MM.1S (cell line): ENCODE data around the gene LMTK2.
"Not testable (repeated sequence)": the region's sequence is repeated elsewhere in the genome, so short reads cannot be mapped to it uniquely, and the experiment has no call there.

Experiments
- DNase-seq: peaks from one replicate; pipeline ENCODE4 v3.0.0-alpha.2; 2015
- H2AFZ ChIP-seq: fragments of 300-600 bp; sonication (generic); 2 replicates; pipeline ENCODE4 v1.6.0; 2016; ENCODE audit warnings: antibody characterized with exemption, low read length
- H3F3A ChIP-seq: fragments of 300-600 bp; sonication (generic); 2 replicates; pipeline ENCODE4 v1.6.1; 2016; ENCODE audit warnings: mild to moderate bottlenecking, antibody characterized with exemption, low read length, moderate library complexity, mixed read lengths; ENCODE audit not compliant: insufficient read depth
- H3K27ac ChIP-seq: fragments of 300-600 bp; sonication (generic); 2 replicates; pipeline ENCODE4 v1.5.1; 2016; ENCODE audit warnings: mild to moderate bottlenecking, low read length
- H3K27me3 ChIP-seq: fragments of 300-600 bp; sonication (generic); replicated peaks from 2 replicates; pipeline ENCODE4 v1.6.0; 2016; ENCODE audit warnings: low read length; ENCODE audit not compliant: insufficient read depth
- H3K36me3 ChIP-seq: fragments of 300-600 bp; sonication (generic); replicated peaks from 2 replicates; pipeline ENCODE4 v1.6.1; 2016; ENCODE audit warnings: mild to moderate bottlenecking, low read length, mixed read lengths; ENCODE audit not compliant: insufficient read depth
- H3K4me1 ChIP-seq: fragments of 300-600 bp; sonication (generic); 2 replicates; pipeline ENCODE4 v1.6.1; 2016; ENCODE audit warnings: low read length, mixed read lengths
- H3K4me2 ChIP-seq: fragments of 300-600 bp; sonication (generic); 2 replicates; pipeline ENCODE4 v1.6.0; 2016; ENCODE audit warnings: low read depth, low read length
- H3K4me3 ChIP-seq: fragments of 300-600 bp; sonication (generic); 2 replicates; pipeline ENCODE4 v1.5.1; 2016; ENCODE audit warnings: low read length, mixed read lengths
- H3K79me2 ChIP-seq: fragments of 300-600 bp; sonication (generic); 2 replicates; pipeline ENCODE4 v1.6.1; 2016; ENCODE audit warnings: mixed run types, low read length, mixed read lengths
- H3K9ac ChIP-seq: fragments of 300-600 bp; sonication (generic); 2 replicates; pipeline ENCODE4 v1.6.1; 2016; ENCODE audit warnings: low read length, mixed read lengths
- H3K9me2 ChIP-seq: fragments of 300-600 bp; sonication (generic); replicated peaks from 2 replicates; pipeline ENCODE4 v1.6.1; 2016; ENCODE audit warnings: mild to moderate bottlenecking, low read length, mixed read lengths; ENCODE audit not compliant: insufficient read depth
- H3K9me3 ChIP-seq: fragments of 300-600 bp; sonication (generic); replicated peaks from 2 replicates; pipeline ENCODE4 v1.6.1; 2016; ENCODE audit warnings: mild to moderate bottlenecking, low read length, mixed read lengths; ENCODE audit not compliant: insufficient read depth
- H4K20me1 ChIP-seq: fragments of 300-600 bp; sonication (generic); 2 replicates; pipeline ENCODE4 v1.6.1; 2016; ENCODE audit warnings: mild to moderate bottlenecking, low read length, moderate library complexity, mixed read lengths; ENCODE audit not compliant: insufficient read depth
- CTCF ChIP-seq: fragments of 300-600 bp; sonication (generic); IDR thresholded peaks from 2 replicates; pipeline ENCODE4 v1.5.1; 2016; ENCODE audit warnings: antibody characterized with exemption, low read length, mixed read lengths
- EZH2 ChIP-seq: fragments of 300-600 bp; sonication (generic); optimal IDR thresholded peaks from 2 replicates; pipeline ENCODE3; 2017; ENCODE audit warnings: low read depth, mild to moderate bottlenecking, antibody characterized with exemption, low read length, mixed read lengths
- EZH2phosphoT487 ChIP-seq: fragments of 300-600 bp; sonication (generic); IDR thresholded peaks from 2 replicates; pipeline ENCODE4 v1.6.1; 2018; ENCODE audit warnings: antibody characterized with exemption, low read length

LMTK2 gene

GRCh38 chr7:98119256-98119918 lies 12.7 kb downstream of the LMTK2 start:
- DNase-seq, result no peak
- Histone ChIP-seq H3K27me3 (no peaks in the 10 kb centered on the region), H3K9me2 (no peaks in the 10 kb centered on the region), H3K27ac (no peak overlapping the region), H3K9me3 (no peaks in the 10 kb centered on the region), H2AFZ (no peak overlapping the region), H3K4me3 (no peak overlapping the region), H4K20me1 (0 out of 2 replicates have a peak, but pooled peaks cover 8% of the 10 kb centered on the region), H3K79me2 (peaks cover 94% of the 10 kb centered on the region), H3K9ac (no peak overlapping the region), H3K36me3 (no peaks in the 10 kb centered on the region), H3F3A (no peaks in the 10 kb centered on the region), H3K4me1 (no peaks in the 10 kb centered on the region), H3K4me2 (no peak overlapping the region)
- TF ChIP-seq CTCF (no peak), EZH2phosphoT487 (no peak), EZH2 (no peak)

GRCh38 chr7:98120559-98120958 lies 13.9 kb downstream of the LMTK2 start:
- H2AFZ ChIP-seq, result no peak overlapping the region

GRCh38 chr7:98121388-98121787 lies 14.7 kb downstream of the LMTK2 start:
- H3K27ac ChIP-seq, DNase-seq, H2AFZ ChIP-seq, H3K9ac ChIP-seq, H3K9me3 ChIP-seq, H3K9me2 ChIP-seq, H3K27me3 ChIP-seq, H3F3A ChIP-seq, H4K20me1 ChIP-seq, H3K4me2 ChIP-seq, H3K4me3 ChIP-seq, H3K36me3 ChIP-seq, H3K4me1 ChIP-seq: not testable (repeated sequence)
- H3K79me2 ChIP-seq, result peaks cover 91% of the 10 kb centered on the region

More at GRCh38 chr7:98120559-98120958, 13.9 kb downstream of the LMTK2 start:
- H3K79me2 ChIP-seq, result peaks cover 91% of the 10 kb centered on the region
- H3F3A ChIP-seq, result no peaks in the 10 kb centered on the region
- H3K4me2 ChIP-seq, result no peak overlapping the region
- 0 out of 2 replicates have a peak, but pooled peaks cover 7% of the 10 kb centered on the region for H4K20me1 ChIP-seq
- no peaks in the 10 kb centered on the region for H3K9me3 ChIP-seq
- H3K9me2 ChIP-seq, result no peaks in the 10 kb centered on the region
- no peaks in the 10 kb centered on the region for H3K4me1 ChIP-seq
- TF ChIP-seq CTCF (no peak), EZH2 (no peak), EZH2phosphoT487 (no peak)
- H3K27ac ChIP-seq, result no peak overlapping the region
- H3K27me3 ChIP-seq, result no peaks in the 10 kb centered on the region
- no peak for DNase-seq
- no peak overlapping the region for H3K9ac ChIP-seq
- H3K4me3 ChIP-seq, result no peak overlapping the region
- H3K36me3 ChIP-seq, result no peaks in the 10 kb centered on the region

- no peak overlapping the region for H3K27ac ChIP-seq
- no peak overlapping the region for H3K9ac ChIP-seq
- H3K4me2 ChIP-seq, result no peak overlapping the region
- H3K36me3 ChIP-seq, result no peaks in the 10 kb centered on the region
- 0 out of 2 replicates have a peak, but pooled peaks cover under 1% of the 10 kb centered on the region for H4K20me1 ChIP-seq
- no peak for DNase-seq
- H3K4me1 ChIP-seq, result no peaks in the 10 kb centered on the region
- TF ChIP-seq CTCF (no peak), EZH2phosphoT487 (no peak), EZH2 (no peak)
- H3K79me2 ChIP-seq, result peaks cover 90% of the 10 kb centered on the region
- H3F3A ChIP-seq, result no peaks in the 10 kb centered on the region
- no peak overlapping the region for H3K4me3 ChIP-seq
- no peaks in the 10 kb centered on the region for H3K9me2 ChIP-seq
- no peaks in the 10 kb centered on the region for H3K27me3 ChIP-seq
- no peaks in the 10 kb centered on the region for H3K9me3 ChIP-seq
- H2AFZ ChIP-seq, result no peak overlapping the region
These were observed 16.7 kb downstream of the LMTK2 start for GRCh38 chr7:98123365-98123696.
